HCT116 (cell line): ENCODE data around the gene CACNA1E.

Source experiments
- CBX3 ChIP-seq: IDR thresholded peaks from 2 replicates; pipeline ENCODE4 v1.6.1; 2012; ENCODE audit warnings: low read depth
- CTCF ChIP-seq, 3 experiments: fragments of 200-600 bp in 1 of 3; sonication (generic) in 1 of 3; IDR thresholded peaks in 2 of 3; conservative IDR thresholded peaks in 1 of 3; 2 replicates each; pipeline ENCODE4 v1.5.1; 2012 to 2017; ENCODE audit warnings: low read depth in 2 of 3, low read length in 2 of 3, antibody characterized with exemption in 1 of 3, borderline replicate concordance in 1 of 3, control low read depth in 1 of 3, mild to moderate bottlenecking in 1 of 3, mixed read lengths in 1 of 3, mixed run types in 1 of 3, moderate library complexity in 1 of 3; ENCODE audit not compliant: insufficient read depth in 1 of 3
- EGR1 ChIP-seq: IDR thresholded peaks from 2 replicates; pipeline ENCODE4 v1.6.1; 2012; ENCODE audit warnings: low read depth
- EZH2 ChIP-seq: fragments of 200-600 bp; sonication (generic); IDR thresholded peaks from 2 replicates; pipeline ENCODE4 v1.6.1; 2017; ENCODE audit warnings: antibody characterized with exemption, mixed run types
- JUND ChIP-seq: IDR thresholded peaks from 2 replicates; pipeline ENCODE4 v1.6.1; 2012
- POLR2A ChIP-seq: IDR thresholded peaks from 2 replicates; pipeline ENCODE4 v1.7.0; 2011; ENCODE audit warnings: borderline replicate concordance; ENCODE audit not compliant: insufficient read depth, insufficient read length; ENCODE audit errors: extremely low read depth
- REST ChIP-seq: IDR thresholded peaks from 2 replicates; pipeline ENCODE4 v1.6.1; 2012; ENCODE audit warnings: low read depth
- TCF7L2 ChIP-seq: IDR thresholded peaks from 2 replicates; pipeline ENCODE4 v1.7.0; 2011; ENCODE audit warnings: borderline replicate concordance, inconsistent platforms; ENCODE audit not compliant: insufficient read depth, insufficient read length; ENCODE audit errors: extremely low read depth
- YY1 ChIP-seq: IDR thresholded peaks from 2 replicates; pipeline ENCODE4 v1.6.1; 2011; ENCODE audit warnings: low read length, low read depth, moderate library complexity, mild to moderate bottlenecking; ENCODE audit not compliant: insufficient replicate concordance; ENCODE audit errors: extremely low read depth

GRCh38 chr1:181739214-181739613 lies 255.9 kb downstream of the CACNA1E start:
- TF ChIP-seq POLR2A, result no peak
- TF ChIP-seq REST, result no peak
- TF ChIP-seq JUND, result no peak
- TF ChIP-seq CTCF (IDR thresholded peaks at IDR 0.05 in 2 of 3, conservative IDR thresholded peaks at IDR 0.05 in 1 of 3; ENCODE audit: borderline replicate concordance in 1 of 3, insufficient read depth in 1 of 3, low read depth in 2 of 3, low read length in 2 of 3), result no peak
- no peak for TF ChIP-seq EGR1
- no peak for TF ChIP-seq YY1
- TF ChIP-seq EZH2, result no peak
- TF ChIP-seq CBX3, result no peak
- no peak for TF ChIP-seq TCF7L2
